ENCODE measurements around the gene RAD51AP2.

Gene RAD51AP2

GRCh38 chr2:17521621-17522020, 3.4 kb upstream of the RAD51AP2 start:
- TF ChIP-seq, protein P1, sequence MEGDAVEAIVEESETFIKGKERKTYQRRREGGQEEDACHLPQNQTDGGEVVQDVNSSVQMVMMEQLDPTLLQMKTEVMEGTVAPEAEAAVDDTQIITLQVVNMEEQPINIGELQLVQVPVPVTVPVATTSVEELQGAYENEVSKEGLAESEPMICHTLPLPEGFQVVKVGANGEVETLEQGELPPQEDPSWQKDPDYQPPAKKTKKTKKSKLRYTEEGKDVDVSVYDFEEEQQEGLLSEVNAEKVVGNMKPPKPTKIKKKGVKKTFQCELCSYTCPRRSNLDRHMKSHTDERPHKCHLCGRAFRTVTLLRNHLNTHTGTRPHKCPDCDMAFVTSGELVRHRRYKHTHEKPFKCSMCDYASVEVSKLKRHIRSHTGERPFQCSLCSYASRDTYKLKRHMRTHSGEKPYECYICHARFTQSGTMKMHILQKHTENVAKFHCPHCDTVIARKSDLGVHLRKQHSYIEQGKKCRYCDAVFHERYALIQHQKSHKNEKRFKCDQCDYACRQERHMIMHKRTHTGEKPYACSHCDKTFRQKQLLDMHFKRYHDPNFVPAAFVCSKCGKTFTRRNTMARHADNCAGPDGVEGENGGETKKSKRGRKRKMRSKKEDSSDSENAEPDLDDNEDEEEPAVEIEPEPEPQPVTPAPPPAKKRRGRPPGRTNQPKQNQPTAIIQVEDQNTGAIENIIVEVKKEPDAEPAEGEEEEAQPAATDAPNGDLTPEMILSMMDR (IDR thresholded peaks at IDR 0.05; ENCODE audit: insufficient read depth, low read length, missing control alignments), result no peak
- no peak for DNase-seq (ENCODE audit: low read depth, low spot score)
- POLR2A ChIA-PET, result no interaction called here
- CTCF ChIA-PET, result no interaction called here
- no peak overlapping the region for H3K4me3 ChIP-seq (ENCODE audit: low read depth, low read length)

DNA sequence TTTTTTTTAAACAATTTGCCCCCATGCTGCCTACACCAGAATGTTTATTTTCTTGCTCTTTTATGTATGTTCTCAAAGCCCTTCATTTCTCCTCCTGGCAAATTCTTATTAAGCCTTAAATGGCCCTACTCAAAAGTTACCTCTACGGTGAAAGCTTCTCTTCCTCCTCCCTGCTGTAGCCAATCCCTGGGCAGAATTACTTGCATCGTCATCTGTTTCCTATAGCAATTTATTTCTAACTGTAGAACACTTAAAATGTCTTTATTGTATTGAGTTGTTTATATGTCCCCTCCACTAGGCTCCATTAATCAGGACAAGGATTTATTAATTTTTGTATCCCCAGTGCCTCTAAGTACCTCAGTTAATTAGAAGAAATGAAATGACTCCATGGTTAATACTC, 2.5 kb upstream of the RAD51AP2 start:
- DNase-seq (ENCODE audit: low read depth, low spot score), result no peak
- TF ChIP-seq, protein P1 (IDR thresholded peaks at IDR 0.05; ENCODE audit: insufficient read depth, low read length, missing control alignments), result no peak
- POLR2A ChIA-PET, result no interaction called here
- H3K4me3 ChIP-seq (ENCODE audit: low read depth, low read length), result no peak overlapping the region
- CTCF ChIA-PET, result no interaction called here

GRCh38 chr2:17519486-17519885, 1.2 kb upstream of the RAD51AP2 start:
- POLR2A ChIA-PET, result no interaction called here
- no peak overlapping the region for H3K4me3 ChIP-seq (ENCODE audit: low read depth, low read length)
- CTCF ChIA-PET, result no interaction called here
- TF ChIP-seq, protein P1 (IDR thresholded peaks at IDR 0.05; ENCODE audit: insufficient read depth, low read length, missing control alignments), result no peak
- no peak for DNase-seq (ENCODE audit: low read depth, low spot score)

DNA sequence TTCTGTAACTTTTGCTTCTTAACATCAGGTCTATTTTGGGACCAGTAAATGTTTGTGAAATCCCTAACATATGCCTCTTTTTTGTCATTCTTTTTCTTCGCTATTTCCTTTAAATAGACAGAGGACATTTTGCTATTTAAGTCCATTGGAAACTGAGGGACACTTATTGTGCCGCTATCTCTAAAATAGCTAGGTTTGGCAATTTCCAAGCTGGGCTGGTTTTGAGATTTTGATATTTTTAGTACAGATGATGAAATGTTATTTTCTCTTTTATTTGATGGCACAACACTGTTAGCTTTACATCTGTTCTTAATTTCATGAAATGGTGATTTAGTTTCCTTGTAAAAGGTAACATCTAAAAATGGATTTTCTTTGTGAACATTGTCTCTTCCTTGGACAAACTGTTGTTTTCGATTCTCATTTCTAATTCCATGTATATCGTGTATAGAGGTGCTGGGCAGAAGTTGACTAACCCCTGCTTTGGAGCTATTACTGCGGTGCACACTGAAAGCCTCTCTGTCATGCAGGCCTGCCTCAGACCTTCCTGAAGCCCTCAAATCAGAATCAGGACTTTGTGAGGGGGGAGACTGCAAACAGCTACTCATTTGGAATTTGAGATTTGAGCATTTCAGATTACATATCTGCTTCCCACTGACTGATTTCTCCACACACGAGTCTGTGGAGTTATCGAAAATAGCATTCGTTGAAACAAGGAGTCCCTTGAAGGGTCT, 594 bp downstream of the RAD51AP2 start:
- ChIA-PET CTCF (no interaction called here), POLR2A (no interaction called here)
- peak overlapping the region; percentile 57 for H3K4me3 ChIP-seq (ENCODE audit: low read depth, low read length)
- DNase-seq (ENCODE audit: low read depth, low spot score), result no peak
- TF ChIP-seq, protein P1 (IDR thresholded peaks at IDR 0.05; ENCODE audit: insufficient read depth, low read length, missing control alignments), result no peak

- CTCF ChIA-PET, result no interaction called here
- DNase-seq (ENCODE audit: low read depth, low spot score), result no peak
- TF ChIP-seq, protein P1 (IDR thresholded peaks at IDR 0.05; ENCODE audit: insufficient read depth, low read length, missing control alignments), result no peak
- H3K4me3 ChIP-seq (ENCODE audit: low read depth, low read length), result no peak overlapping the region
- POLR2A ChIA-PET, result no interaction called here
Observed at GRCh38 chr2:17515652-17516051, 2.6 kb downstream of the RAD51AP2 start.

GRCh38 chr2:17506736-17507616, 11.3 kb downstream of the RAD51AP2 start:
- no peak for DNase-seq (ENCODE audit: low read depth, low spot score)
- no peak overlapping the region for H3K4me3 ChIP-seq (ENCODE audit: low read depth, low read length)
- TF ChIP-seq, protein P1 (IDR thresholded peaks at IDR 0.05; ENCODE audit: insufficient read depth, low read length, missing control alignments), result no peak
- CTCF ChIA-PET, result no interaction called here
- POLR2A ChIA-PET, result no interaction called here
